ENCODE results near the gene AFAP1L2. TPM values are rescaled to one million over a fixed set of nuclear protein-coding genes. Genes with fewer than 3 reads are reported as not detected.

AFAP1L2 gene
- total RNA-seq, 1 experiment from 2014 or later: 0.10 TPM

DNA sequence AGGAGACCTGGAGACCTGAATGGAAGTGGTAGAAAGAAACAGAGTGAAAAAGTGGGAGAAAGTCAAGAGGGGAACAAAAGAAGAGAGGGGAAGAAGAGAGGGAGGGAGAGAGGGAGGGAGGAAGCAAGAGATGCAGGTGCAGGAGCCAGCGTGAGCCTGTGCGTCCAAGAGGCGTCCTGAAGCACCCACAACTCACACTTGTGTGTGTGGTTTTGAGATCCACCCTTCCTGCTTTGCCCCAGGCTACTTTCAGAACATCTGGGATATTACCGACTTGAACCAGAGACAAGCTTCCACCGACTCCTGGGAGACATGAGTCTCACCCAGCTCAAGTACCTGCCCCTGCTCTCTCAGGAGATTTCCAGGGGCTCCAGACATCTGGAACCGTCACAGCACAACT is 9.8 kb downstream of the AFAP1L2 start:
- DNase-seq (ENCODE audit: low spot score): no peak
- in situ Hi-C loops (cut with HindIII; ENCODE audit: low sequenced_read_pairs): no loop called here

DNA sequence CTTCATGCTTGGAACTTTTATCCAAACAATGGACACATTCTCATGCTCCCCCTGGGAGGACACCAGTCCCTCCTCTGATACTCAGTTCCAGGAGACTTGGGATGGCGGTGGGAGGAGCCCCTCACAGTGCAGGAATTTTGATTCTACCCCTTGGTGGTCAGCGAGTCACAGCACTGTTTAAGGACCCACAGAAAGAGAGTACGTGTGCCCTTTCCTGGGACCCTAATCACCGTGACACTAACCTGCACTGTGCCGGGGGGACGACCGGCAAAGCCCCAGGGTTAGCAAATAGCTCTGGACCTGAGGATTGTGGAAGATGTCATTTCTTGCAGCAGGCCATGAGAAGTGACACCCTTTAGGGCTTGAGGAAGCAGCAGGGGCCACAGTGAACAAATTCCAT is 10.4 kb downstream of the AFAP1L2 start:
- DNase-seq (ENCODE audit: low spot score): no peak
- in situ Hi-C loops (cut with HindIII; ENCODE audit: low sequenced_read_pairs): no loop called here

DNA sequence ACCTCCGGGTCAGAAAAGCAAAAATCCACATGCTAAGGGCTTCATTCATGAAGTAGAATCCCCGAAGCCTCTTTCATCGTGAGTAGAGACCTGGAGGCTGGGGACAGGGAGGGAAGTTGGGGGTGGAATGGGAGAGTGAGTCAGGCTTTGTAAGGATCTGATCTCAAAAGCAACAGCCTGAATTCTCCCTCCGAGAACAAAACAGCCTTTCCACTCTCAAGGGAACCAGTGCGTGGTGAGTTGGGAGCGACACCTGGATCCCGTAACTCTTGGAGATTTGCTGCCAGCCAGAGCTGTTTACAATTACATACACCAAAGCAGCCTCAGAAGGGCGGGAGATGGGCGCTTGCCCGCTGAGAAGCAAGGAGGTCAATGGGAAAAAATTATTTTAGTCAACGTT is 10.8 kb downstream of the AFAP1L2 start:
- no peak for DNase-seq (ENCODE audit: low spot score)

DNA sequence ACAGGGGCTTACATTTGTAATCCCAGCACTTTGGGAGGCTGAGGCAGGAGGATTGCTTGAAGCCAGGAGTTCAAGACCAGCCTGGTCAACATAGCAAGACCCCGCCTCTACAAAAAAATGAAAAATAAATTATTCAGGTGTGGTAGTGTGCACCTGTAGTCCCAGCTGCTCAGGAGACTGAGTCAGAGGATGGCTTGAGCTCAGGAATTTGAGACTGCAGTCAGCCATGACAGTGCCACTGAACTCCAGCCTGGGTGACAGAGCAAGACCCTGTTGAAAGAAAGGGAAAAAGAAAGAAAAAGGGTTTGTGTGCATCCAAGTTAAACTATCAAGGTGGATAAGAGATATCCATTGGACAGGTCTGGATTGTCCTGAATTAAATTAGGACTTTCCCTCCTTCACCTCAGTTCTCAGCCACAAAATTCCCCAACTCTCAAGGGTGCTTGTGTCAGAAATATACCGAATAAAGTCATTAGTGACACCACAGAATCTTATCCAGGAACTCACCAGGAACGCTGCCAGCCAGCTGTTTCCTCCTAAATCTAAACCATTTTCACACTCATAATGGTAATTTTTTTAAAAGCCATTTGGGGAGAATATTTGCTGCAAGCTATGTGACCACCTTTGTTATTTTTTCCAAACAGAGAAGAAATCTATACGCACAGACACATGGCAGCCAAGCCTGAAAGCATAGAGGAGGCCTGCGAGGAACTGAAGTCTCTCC is 12.0 kb downstream of the AFAP1L2 start:
- no peak for DNase-seq (ENCODE audit: low spot score)
- in situ Hi-C loops (cut with HindIII; ENCODE audit: low sequenced_read_pairs): no loop called here

More for the DNA sequence above, 10.8 kb downstream of the AFAP1L2 start:
- in situ Hi-C loops (cut with HindIII; ENCODE audit: low sequenced_read_pairs): no loop called here

DNA sequence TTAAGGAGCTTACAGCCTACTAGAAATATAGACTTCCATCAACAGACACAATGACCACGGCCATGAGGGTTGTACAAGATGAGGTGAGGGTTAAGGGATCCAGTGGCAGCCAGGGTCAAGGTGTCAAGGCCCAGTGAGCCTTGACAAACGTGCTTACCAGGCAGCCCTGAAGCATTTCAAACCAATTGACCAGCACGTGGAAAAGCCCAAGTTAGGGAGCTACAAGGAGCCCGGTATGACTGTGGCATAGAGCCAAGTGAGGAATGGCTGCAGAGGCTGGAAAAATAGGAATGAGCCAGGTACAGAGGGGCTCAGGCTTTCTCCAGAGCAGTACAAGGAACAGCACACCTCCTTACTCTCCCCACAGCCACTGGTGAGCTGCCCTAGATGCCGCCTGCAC is 12.7 kb downstream of the AFAP1L2 start:
- no peak for DNase-seq (ENCODE audit: low spot score)
- in situ Hi-C loops (cut with HindIII; ENCODE audit: low sequenced_read_pairs): no loop called here

DNA sequence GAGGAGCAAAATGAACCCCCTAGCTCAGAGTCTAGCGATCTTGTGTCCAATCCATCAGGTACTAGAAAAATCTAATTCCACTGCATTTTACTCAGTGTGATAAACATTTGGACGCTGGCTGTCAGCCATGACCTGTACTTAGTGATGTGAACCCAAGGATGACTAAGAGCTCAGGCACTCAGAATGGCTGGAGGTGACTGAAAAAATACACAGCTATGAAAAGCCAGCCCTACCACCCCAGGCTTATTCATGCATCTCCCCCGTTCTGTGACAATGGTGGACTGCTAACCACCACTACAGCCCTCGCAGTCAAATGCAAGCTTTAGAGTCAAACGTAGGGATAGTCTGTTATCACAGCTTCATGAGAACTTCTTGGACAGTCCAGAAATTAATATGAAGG is 14.9 kb downstream of the AFAP1L2 start:
- in situ Hi-C loops (cut with HindIII; ENCODE audit: low sequenced_read_pairs): no loop called here
- peak; percentile 20 for DNase-seq (ENCODE audit: low spot score)

DNA sequence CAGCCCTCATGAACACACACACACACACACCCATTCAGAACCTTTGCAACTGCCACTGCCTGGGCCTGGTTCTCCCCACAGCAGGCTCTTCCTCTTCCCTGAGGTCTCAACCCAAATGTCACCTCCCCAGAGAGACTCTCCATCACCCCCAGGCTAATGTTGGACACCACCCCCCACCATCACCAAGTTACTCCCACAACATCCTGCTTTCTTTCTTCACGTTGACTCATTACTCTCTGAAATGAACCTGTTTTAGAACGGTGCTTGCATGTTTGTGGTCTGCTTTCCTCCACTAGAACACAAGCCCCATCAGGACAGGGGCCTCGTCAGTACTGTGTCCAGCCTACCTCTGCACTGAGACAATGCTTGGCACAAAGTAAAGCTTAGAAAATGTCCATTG is 16.0 kb downstream of the AFAP1L2 start:
- in situ Hi-C loops (cut with HindIII; ENCODE audit: low sequenced_read_pairs): no loop called here
- no peak for DNase-seq (ENCODE audit: low spot score)

DNA sequence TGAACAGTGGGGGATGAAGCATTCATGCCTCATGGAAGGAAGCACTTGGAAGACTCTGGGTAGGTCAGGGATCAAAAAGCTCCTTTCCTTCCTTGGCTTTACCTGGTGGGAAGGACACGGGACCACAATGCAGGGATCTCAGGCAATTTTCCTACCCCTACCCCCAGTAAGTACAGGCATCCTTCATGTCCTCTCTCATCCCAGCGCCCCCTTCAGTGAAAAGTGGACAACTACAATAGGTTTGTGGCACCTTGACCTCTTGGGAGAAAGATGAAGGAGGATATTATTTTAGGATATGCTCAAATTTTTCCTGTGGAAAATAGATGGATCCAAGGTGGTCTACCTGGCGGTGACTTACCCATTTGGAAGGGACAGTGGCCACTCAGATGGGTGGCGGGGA is 16.5 kb downstream of the AFAP1L2 start:
- in situ Hi-C loops (cut with HindIII; ENCODE audit: low sequenced_read_pairs): no loop called here
- DNase-seq (ENCODE audit: low spot score): no peak

DNA sequence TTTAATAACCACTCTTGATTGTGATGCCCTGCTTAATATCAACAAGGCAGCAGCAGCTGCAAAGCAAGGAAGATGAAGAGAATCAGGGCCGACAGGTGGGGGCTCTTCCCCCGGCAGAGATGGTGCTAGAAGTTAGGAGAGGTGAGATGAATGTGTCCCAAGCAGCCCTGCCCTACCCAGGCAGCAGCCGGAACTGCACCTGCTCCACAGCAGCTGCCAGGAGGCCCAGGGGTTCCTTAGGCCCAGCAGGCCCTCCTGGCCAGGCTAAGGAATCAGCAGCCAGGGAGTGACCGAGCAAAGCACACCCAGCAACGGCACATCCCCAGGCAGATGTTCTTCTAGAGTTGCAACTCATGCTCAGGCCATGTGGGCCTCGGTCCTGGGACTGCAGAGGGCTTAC is 17.9 kb downstream of the AFAP1L2 start:
- no peak for DNase-seq (ENCODE audit: low spot score)
- in situ Hi-C loops (cut with HindIII; ENCODE audit: low sequenced_read_pairs): no loop called here

DNA sequence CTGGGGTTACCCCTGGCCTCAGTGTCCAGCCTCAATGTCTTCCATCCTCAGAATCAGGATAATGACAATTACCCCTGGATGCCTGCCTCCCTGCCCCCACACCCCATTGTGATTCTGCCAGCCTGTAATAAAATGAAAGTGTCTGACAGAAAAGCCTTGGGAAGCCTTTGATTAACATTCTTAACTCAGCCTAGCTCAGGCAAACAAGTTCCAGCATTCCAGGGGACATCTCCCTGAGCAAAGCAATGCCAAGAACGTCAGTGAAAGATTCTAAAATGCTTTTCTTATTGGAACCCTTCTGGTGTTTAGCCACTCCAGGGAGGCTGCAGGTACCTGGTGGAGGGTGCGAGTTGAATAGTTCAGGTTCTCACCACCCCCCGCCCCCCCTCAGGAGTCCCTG is 18.7 kb downstream of the AFAP1L2 start:
- in situ Hi-C loops (cut with HindIII; ENCODE audit: low sequenced_read_pairs): no loop called here
- DNase-seq (ENCODE audit: low spot score): no peak

DNA sequence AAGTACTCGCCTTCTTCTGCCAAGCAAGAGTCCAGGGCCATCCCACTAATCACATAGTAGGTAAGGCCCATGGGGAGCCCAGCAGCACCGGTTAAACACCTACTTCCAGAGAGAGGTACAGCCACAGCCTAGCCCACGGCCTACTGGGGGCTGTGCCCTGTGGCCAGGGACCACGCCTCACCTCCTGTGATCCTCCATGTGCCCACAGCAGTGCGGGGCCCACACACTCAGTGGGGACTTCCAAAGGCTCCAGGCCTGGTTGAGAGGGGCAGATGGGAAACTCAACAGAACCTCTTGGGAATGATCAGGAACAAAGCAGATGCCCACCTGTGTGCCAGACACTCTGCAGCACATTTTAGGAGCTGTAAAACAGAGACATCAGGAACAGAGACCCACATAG is 19.7 kb downstream of the AFAP1L2 start:
- DNase-seq (ENCODE audit: low spot score): no peak
- in situ Hi-C loops (cut with HindIII; ENCODE audit: low sequenced_read_pairs): no loop called here

DNA sequence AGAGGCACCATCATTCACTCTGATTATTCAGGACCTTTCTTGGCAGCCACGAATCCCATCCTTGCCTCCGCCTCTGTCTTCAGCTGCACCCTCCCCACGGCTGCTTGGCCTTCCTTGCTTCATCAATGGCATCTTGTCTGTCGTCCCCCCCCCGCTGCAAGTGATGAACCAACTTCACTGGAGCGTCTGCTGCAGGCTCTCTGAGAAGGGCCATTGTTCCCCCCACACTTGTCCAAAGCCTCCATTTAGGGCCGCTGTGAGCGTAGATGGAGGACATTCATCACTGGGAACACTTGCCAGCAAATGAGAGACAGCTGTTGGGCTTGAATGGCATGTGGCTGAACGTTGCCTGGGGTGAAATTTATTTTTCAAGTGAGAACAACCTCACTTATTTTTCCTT is 20.1 kb downstream of the AFAP1L2 start:
- in situ Hi-C loops (cut with HindIII; ENCODE audit: low sequenced_read_pairs): no loop called here
- DNase-seq (ENCODE audit: low spot score): no peak

DNA sequence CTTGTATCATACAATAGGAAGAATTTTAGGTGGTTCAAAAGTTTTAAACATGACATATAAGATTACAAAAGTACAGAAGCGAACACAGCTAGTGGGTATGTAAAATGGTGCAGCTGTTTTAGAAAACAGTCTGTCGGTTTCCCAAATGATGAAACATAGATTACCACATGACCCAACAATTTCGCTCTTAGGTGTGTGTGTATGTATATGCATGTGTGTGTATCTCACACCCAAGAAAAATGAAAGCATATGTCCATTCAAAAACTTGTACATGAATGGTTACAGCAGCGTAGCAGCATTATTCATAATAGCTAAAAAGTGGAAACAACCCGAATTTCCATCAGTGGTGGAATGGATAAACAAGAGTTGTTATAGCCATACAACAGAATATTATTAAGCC is 23.5 kb downstream of the AFAP1L2 start:
- no peak for DNase-seq (ENCODE audit: low spot score)
- in situ Hi-C loops (cut with HindIII; ENCODE audit: low sequenced_read_pairs): no loop called here

DNA sequence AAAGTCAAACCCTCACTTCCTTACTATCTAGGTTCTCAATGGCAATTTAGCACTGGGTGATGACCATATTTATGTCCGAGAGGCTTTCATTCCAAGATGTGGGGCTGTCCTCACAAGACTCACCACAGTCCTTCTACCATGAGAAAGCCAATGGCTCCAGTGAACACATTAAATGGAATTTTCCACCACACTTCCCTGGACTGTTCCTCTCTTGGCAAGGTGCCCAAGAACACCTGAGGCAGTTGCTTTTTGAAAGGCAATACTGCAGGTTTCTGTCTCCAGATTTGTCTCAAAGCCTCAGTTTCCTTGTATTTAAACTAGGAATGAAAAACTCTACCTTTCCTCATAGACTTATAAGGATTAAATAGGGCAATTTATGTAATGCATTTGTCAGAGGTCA is 24.2 kb downstream of the AFAP1L2 start:
- in situ Hi-C loops (cut with HindIII; ENCODE audit: low sequenced_read_pairs): no loop called here
- DNase-seq (ENCODE audit: low spot score): peak; percentile 78

DNA sequence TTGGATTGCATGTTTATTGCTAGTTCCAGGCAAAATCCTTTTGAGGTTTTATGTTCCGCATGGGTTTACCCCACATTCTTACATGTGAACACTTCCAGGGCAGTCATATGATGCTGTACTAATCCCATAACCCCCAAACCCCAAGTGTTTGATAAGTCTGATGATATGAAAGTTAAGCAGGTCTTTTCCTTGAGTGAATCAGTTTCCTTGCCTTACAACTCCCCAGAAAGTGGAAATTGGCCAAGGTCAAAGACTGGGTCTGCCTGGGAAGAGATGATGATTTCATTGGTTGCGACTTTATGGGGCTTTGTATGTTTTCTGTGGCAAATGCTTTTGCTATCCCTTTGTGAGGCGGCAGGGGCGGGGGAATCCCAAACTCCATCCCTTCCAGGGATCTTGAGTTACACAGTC is 24.7 kb downstream of the AFAP1L2 start:
- in situ Hi-C loops (cut with HindIII; ENCODE audit: low sequenced_read_pairs): no loop called here
- no peak for DNase-seq (ENCODE audit: low spot score)

DNA sequence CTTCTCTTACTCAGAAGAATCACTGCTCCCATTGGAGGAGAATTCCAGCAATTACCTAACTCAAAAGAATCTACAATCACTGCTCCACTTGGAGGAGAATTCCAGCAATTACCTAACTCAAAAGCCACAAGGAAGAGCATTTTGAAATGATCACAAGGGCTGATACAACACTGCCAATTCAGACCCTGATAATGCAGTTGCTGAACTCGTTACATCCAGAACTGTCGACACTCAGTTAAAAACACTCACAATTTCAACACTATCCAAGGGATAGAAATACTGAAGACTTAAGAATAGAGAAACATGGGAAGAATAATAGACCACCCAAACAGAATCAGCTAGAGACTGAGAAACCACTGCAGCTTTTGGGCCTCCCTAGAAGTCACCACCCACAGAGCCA is 27.8 kb downstream of the AFAP1L2 start:
- DNase-seq (ENCODE audit: low spot score): no peak
- in situ Hi-C loops (cut with HindIII; ENCODE audit: low sequenced_read_pairs): no loop called here

DNA sequence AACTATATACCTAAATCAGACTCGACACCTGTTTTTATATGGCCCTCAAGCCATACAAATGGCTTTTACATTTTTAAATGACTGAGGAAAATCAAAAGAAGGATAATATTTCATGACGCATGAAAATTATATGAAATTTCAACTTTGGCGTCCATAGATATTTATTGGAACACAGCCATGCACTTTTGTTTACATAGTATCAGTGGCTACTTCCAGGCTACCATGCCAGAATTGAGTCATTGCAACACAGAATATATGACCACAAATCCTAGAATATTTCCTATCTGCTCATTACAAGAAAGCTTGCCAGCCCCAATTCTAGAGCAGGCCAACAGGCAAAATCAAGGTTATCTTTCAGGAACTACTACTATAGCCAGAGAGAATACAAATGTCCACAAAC is 29.3 kb downstream of the AFAP1L2 start:
- in situ Hi-C loops (cut with HindIII; ENCODE audit: low sequenced_read_pairs): no loop called here
- no peak for DNase-seq (ENCODE audit: low spot score)

DNA sequence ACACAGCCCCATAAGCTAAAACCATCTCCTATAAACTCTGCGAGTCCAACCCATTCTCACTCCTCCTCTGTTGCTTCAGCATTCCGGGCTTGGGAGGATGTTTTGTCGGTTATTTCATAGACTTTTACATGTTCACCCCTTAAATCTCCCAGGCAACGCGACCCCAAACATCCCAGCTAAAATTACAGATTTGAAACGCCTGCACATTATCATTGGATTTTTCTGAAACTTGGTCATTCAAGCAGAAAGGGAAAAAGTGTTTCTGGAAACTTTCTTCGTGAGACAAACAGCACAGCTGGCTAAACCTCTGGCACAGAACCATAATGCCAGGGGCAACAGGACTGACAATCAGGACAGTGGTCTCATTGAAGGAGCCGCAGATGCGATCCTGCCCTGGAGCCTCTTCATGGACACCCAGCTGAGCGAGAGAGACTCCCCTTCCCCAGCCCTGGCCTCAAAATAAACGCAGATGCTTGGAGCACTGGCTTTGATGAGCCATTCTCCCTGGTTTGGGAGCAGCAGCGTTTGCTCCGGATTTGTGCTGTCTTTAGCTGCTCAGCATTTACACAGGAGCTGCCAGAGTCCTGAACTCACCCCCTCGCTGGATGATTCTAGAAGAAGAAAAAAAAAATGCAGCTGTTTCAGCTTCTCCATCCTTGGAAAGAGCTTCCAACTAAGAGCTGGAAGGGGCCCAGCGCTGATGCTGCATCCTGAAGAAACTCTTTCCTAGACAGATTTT is 30.1 kb downstream of the AFAP1L2 start:
- no peak for DNase-seq (ENCODE audit: low spot score)
- in situ Hi-C loops (cut with HindIII; ENCODE audit: low sequenced_read_pairs): no loop called here

DNA sequence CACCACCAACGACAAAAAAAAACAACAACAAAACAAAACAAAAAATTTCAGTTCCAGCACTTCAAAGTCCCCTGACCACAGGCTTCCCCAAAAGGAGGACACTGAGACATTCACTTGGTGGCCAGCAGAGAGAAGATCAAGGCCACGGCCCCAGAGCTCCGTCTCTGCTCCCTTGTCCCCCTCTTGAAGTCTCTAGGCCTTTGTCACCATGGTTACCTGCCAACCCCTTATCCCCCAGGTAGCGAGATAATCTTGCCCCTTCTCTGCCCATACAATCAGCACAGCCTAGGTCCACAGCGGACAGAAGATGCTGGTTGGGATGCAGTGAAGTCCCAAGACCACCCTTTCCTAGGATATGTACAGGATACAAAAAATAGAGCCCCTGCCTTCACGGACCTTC is 30.7 kb downstream of the AFAP1L2 start:
- DNase-seq (ENCODE audit: low spot score): no peak
- in situ Hi-C loops (cut with HindIII; ENCODE audit: low sequenced_read_pairs): no loop called here

DNA sequence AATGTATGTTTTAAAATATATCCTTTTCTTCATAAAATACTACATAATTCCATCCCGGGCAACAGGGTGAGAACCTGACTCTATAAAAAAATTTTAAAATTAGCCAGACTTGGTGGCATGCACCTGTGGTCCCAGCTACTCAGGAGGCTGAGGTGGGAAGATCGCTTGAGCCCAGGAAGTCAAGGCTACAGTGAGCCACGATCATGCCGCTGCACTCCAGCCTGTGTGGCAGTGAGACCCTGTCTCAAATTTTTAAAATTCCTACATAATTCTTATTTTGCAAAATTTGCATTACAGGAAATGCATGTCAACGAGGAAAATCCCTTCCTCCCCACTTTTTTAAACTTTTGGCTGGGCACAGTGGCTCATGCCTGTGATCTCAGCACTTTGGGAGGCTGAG is 31.3 kb downstream of the AFAP1L2 start:
- in situ Hi-C loops (cut with HindIII; ENCODE audit: low sequenced_read_pairs): no loop called here
- no peak for DNase-seq (ENCODE audit: low spot score)

DNA sequence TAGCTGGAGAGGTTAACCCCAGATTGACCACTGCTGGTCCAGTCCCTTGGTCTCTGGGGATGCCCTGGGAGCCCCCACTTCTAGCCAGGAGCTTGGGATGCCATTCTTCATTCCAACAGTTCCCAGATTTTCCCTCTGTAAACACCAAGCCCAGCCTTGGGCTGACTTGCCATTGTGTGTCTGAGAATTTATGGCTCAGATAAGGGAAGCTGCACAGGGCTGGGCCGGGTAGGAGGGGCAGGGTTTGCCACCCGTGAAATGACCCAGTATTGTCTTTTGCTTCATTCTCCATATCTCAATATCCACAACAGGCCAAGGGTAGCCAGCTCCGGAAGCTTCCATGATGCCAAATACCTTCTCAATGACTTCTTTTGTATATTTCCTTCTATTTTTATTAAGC is 32.1 kb downstream of the AFAP1L2 start:
- in situ Hi-C loops (cut with HindIII; ENCODE audit: low sequenced_read_pairs): no loop called here
- DNase-seq (ENCODE audit: low spot score): no peak

Data from G401 (cell line).